Activated CD4-positive, alpha-beta T cell treated with anti-CD3 and anti-CD28 coated beads for 1 hour (primary cell): ENCODE data around the gene SMURF1.

Source experiments
- DNase-seq: peaks from one replicate; pipeline ENCODE4 v3.0.0-alpha.2; 2020

The SMURF1 gene

GRCh38 chr7:99002148-99002826 is 141.6 kb downstream of the SMURF1 start:
- no peak for DNase-seq

DNA sequence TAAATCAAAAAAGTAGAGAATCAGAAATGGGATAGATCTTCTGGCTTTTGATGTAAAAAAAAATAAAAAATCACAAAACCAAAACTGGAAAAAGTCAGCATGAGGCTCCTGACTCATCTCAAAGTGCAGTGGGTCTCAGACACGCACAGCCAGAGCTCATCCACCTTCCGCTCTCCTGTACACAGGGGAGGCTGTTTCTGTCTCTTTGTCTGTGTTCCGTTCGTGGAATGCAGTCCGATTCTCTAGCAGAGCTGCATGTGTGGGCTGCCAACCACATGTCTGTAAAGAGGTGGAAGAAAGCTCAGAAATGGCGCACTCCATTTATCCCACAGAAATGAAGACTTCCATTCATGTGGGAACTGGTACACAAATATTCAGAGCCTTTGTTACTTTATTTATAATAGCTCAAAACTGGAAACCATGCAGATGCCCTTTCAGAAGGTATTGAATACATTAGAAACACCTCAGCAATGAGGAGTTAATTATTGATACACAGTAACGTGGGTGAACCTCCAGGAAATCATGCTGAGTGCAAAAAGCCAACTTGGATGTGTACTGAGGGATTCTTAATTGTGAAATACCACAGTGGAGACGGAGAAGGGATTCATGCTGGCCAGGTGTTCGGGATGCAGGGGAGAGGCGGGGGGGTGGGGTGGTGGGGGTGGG is 142.3 kb downstream of the SMURF1 start:
- no peak for DNase-seq

GRCh38 chr7:99000904-99001465 is 142.9 kb downstream of the SMURF1 start:
- DNase-seq = no peak

DNA sequence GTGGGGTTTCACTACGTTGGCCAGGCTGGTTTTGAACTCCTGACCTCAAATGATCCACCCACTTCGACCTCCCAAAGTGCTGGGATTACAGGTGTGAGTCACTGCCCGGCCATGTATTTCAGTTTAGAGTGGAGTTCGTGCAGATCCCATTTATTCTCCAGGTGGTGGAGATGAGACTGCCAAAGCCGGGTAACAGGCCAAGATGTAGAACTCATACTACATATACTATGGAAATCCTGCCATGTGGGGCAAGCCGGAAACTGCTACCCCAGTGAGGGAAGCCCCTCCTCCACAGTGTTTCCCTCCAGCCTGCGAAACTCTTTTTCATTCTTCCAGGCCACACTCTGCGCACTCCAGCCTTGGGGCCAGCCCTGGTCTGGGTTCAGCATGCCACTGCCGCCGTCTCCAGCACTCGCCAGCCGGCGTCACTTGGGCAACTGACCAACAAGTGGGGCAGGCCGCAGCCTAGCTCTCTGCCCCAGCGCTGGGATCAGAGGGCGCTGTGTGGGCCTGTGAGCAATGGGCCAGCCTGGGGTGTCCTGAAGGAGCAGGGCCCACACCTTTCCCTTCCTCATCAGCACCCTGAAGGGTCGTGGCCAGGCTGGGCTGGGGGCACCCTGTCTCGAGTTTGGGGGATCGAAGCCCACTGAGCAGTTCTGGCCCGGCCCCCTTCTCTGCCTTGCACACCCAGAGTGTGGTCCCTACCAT is 143.6 kb downstream of the SMURF1 start:
- DNase-seq = no peak

DNA sequence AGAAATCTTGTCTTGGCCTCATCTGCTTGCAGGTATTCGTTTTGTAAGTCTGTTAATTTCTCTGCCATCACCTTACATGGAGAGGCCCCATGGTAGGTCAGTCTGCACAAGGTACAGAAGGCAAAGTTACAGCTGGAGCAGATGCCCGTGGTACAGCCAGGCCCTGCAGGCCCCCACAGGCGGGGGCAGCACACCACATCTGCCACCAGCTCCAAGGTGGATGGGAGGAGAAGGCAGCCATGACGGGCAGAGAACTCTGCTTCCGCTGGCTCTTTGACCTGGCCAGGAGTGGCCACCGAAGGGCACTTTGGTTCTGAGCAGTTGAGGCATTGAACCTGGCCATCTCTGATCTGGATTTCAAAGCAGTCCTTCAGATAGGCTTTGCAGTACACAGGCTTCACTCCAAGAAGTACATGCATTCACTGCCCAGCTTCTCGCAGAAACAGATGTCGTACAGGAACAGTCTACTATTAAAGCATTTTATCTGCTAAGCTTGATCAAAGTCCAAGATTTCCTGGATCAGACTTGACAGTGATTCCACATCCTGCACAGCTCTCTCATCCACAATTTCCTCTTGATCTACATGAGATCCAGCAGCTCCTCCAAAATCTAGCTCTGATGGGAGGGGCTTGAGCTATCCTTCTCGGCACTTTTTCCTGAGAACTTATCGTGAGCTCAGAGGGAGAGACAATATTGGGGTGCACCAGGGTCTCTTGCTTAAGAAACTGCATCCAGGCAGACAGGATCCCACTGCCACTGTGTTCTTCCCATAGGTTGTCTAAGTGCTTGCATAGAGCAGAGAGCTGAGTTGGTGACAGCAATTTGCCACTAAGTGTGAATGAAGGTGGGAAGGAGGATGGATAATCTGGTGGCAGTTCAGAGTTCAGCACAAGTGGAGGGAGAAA is 144.8 kb downstream of the SMURF1 start:
- no peak for DNase-seq

GRCh38 chr7:98997846-98998245 is 146.1 kb downstream of the SMURF1 start:
- no peak for DNase-seq

- DNase-seq = no peak
These were observed 147.8 kb downstream of the SMURF1 start for GRCh38 chr7:98996150-98996552.

DNA sequence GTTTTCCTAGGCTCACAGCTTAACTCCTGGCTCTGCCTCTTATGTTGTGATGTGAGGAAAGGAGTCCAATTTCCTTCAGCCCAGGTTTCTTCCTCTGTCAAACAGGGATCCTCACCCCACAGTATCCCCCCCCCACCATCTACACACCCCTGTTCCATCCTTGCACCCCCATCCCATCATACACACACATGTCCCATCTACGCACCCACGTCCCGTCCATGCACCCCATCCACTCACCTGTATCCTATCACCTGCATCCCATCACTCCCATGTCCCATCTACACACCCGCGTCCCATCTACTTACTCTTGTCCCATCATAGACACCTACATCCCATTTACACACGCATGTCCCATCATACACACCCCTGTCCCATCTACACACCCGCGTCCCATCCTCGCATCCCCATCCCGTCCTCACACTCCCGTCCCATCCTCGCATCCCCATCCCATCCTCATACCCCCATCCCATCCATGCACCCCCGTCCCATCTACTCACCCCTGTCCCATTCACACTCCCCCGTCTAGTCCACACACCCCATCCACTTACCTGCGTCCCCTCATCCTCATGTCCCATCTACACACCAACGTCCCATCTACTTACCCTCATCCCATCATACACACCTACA is 148.3 kb downstream of the SMURF1 start:
- no peak for DNase-seq

DNA sequence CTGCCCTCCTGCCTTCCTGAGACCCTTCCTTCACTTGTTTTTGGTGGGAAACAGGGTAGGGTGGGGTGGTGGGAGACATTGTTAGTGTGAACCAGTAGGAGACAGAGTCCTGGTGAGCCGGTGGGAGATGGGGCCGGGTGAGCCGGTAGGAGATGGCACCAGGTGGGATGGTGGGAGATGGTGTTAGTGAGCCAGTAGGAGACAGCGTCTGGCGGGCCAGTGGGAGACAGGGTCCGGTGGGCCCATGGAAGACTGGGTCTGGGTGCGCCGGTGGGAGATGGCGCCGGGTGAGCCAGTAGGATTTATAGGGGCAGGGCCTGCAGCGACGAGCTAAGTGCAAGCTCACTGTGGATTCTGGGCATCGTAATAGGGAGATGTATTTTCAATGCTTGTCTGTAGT is 148.8 kb downstream of the SMURF1 start:
- no peak for DNase-seq

GRCh38 chr7:98994046-98994944 is 149.6 kb downstream of the SMURF1 start:
- DNase-seq = no peak

- no peak for DNase-seq
These were observed 150.6 kb downstream of the SMURF1 start for GRCh38 chr7:98993024-98993897.

- no peak for DNase-seq
These were observed 151.8 kb downstream of the SMURF1 start for GRCh38 chr7:98992076-98992475.

DNA sequence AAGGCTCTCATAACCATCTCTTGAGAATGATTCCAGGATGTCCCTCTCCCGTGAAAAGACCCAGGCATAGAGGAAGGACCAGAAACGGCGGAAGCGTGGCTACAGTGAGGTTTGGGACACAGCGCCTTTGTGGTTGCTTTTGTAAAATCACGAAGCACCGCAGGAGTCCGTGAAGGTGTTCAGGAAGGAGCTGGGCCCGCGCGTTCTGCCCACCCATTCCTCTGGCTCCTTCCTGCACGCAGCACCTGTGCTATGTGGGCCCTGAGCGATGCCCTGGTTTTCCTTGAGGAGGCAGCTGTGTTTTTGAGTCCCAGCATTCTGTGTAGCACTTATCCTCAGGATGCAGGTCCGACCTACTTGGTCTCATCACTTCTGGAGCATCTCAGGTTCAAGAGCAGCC is 152.8 kb downstream of the SMURF1 start:
- no peak for DNase-seq

DNA sequence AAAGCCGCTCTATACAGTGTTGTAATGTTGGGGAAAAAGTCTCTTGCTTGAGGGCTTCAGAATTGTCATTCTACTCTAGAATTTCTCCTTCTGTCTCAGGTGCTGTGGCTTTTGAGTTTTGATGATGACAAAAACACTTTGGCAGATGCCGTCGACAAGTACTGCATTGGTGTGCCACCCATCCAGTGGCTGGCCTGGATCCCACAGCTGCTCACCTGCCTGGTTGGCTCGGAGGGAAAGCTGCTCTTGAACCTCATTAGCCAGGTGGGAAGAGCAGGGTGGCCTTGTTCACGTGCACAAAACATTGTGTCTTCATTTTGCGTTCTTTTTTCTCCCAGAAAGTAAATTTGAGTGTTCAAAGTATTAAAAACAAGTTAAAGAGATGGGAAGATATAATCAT is 153.6 kb downstream of the SMURF1 start:
- DNase-seq = no peak

- DNase-seq = no peak
These were observed 155.3 kb downstream of the SMURF1 start for GRCh38 chr7:98988641-98989040.

GRCh38 chr7:98985945-98986344 is 158.0 kb downstream of the SMURF1 start:
- no peak for DNase-seq

GRCh38 chr7:98985406-98985805 is 158.5 kb downstream of the SMURF1 start:
- no peak for DNase-seq

DNA sequence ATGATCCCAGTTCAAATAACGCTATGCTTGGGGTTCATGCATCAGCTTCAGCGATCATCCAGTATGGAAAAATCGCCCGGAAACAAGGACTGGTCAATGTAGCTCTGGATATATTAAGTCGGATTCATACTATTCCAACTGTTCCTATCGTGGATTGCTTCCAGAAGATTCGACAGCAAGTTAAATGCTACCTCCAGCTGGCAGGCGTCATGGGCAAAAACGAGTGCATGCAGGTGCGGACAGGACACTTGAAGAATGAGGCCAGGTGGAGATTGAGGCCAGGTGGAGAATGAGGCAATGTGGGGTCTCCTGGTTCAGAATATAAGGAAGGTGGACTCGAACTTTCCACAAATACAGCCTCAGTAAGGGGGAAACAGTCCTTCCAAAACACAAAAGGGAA is 159.8 kb downstream of the SMURF1 start:
- DNase-seq = no peak

DNA sequence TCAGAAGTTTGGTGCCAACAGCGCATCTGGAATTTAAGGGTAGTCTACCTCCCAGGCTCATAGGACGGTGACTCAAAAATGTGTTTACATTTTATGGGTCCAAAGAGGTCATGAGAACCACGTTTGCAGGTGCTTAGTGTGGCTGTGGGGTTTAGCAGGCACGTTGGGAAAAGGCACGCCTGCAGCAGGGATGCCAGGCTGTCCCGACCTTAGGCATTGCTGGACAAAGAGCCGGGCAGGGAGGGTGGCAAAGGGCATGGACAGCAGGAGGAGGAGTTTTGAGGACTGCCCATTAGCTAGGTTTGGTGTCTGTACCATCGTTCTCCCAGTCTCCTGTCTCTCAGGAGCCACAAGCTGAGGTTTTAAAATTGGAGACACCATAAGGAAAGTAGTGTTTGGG is 161.2 kb downstream of the SMURF1 start:
- DNase-seq = no peak

- no peak for DNase-seq
These were observed 162.2 kb downstream of the SMURF1 start for GRCh38 chr7:98981701-98982100.
